K562 (cell line): Measurements from ENCODE around the gene MYO15B. TPM values are rescaled to one million over a fixed set of nuclear protein-coding genes. Genes with fewer than 3 reads are reported as not detected.

Source experiments
- BMI1 ChIP-seq: fragments of 150-350 bp; IDR thresholded peaks from 2 replicates; pipeline ENCODE4 v1.6.1; 2014; ENCODE audit warnings: low read length
- BRF1 ChIP-seq: IDR thresholded peaks from 3 replicates; pipeline ENCODE4 v1.6.1; 2011; ENCODE audit warnings: borderline replicate concordance, mild to moderate bottlenecking; ENCODE audit not compliant: insufficient read length; ENCODE audit errors: extremely low read depth
- MXI1 ChIP-seq: IDR thresholded peaks from 2 replicates; pipeline ENCODE4 v1.6.1; 2011; ENCODE audit warnings: low read depth, mild to moderate bottlenecking, improper control_type of control experiment, low read length
- NRF1 ChIP-seq, 2 experiments: fragments of 450-650 bp; IDR thresholded peaks in 1 of 2; conservative IDR thresholded peaks in 1 of 2; 2 replicates each; pipeline ENCODE4 v1.6.1; 2014; ENCODE audit warnings: mild to moderate bottlenecking in 2 of 2
- PTTG1 ChIP-seq: fragments of 450-650 bp; IDR thresholded peaks from 2 replicates; pipeline ENCODE4 v1.6.1; 2016; ENCODE audit warnings: low read depth, mild to moderate bottlenecking, missing genetic modification characterization, missing compliant biosample characterization
- RREB1 ChIP-seq: fragments of 250-450 bp; sonication (Bioruptor Pico); IDR thresholded peaks from 2 replicates; pipeline ENCODE4 v1.4.0; 2020
- SIRT6 ChIP-seq: IDR thresholded peaks from one replicate; pipeline ENCODE4 v1.6.1; 2012; ENCODE audit warnings: low read depth, mild to moderate bottlenecking, control low read depth, inconsistent platforms, low read length, moderate library complexity
- SP1 ChIP-seq: sonication (generic); formaldehyde crosslinking; IDR thresholded peaks from 2 replicates; pipeline ENCODE4 v1.8.1; 2022; ENCODE audit warnings: mild to moderate bottlenecking, missing genetic modification reagents
- TARDBP ChIP-seq: fragments of 450-650 bp; IDR thresholded peaks from 2 replicates; pipeline ENCODE4 v1.6.1; 2016
- ZC3H8 ChIP-seq: fragments of 450-650 bp; IDR thresholded peaks from 2 replicates; pipeline ENCODE4 v1.6.1; 2017
- ZFP30 ChIP-seq: fragments of 250-450 bp; sonication (Bioruptor Pico); IDR thresholded peaks from 2 replicates; pipeline ENCODE4 v1.8.0; 2022; ENCODE audit warnings: moderate library complexity, mild to moderate bottlenecking, inconsistent platforms, borderline replicate concordance
- ZKSCAN1 ChIP-seq: fragments of 150-350 bp; IDR thresholded peaks from 2 replicates; pipeline ENCODE4 v1.6.1; 2016; ENCODE audit warnings: low read depth, low read length
- ZNF184 ChIP-seq: sonication (generic); formaldehyde crosslinking; IDR thresholded peaks from 2 replicates; pipeline ENCODE4 v1.5.0; 2020; ENCODE audit warnings: missing genetic modification reagents
- polyA plus RNA-seq, 8 experiments: library from polyadenylated mRNA; depleted of rRNA in 4 of 8; stranded (reverse) in 5 of 8; unstranded in 3 of 8; fragments of >200 nt; fragmentation: Nextera tagmentation in 2 of 8; fragmentation: Illumina TruSeq in 1 of 8; extraction: Ambion mirVana in 2 of 8; extraction: Trizol in 1 of 8; gene quantifications; 2 replicates each; pipeline versions ENCODE4 v1.2.1 to v1.2.3, GENCODE V29; 2011 to 2014; ENCODE audit warnings: inconsistent platforms in 1 of 8, missing spikeins in 1 of 8
- total RNA-seq, 7 experiments: library from RNA; depleted of rRNA in 6 of 7; stranded (reverse); fragments of >200 nt in 6 of 7; fragmentation: Illumina TruSeq in 2 of 7; extraction: Trizol in 2 of 7; gene quantifications; 2 replicates each; pipeline versions ENCODE4 v1.2.1 to v1.2.3, GENCODE V29; 2011 to 2021; ENCODE audit warnings: low replicate concordance in 1 of 7
- TF ChIP-seq, protein P1 (sequence below): fragments of 200-800 bp; sonication (Bioruptor generic); IDR thresholded peaks from 2 replicates; pipeline ENCODE4 v1.6.1; 2017; ENCODE audit warnings: missing genetic modification characterization, missing compliant biosample characterization
- TF ChIP-seq, protein P2 (sequence below): fragments of 450-650 bp; formaldehyde crosslinking; IDR thresholded peaks from 2 replicates; pipeline ENCODE4 v1.4.0; 2020; ENCODE audit warnings: mild to moderate bottlenecking, mixed read lengths
- TF ChIP-seq, protein P3 (sequence below): fragments of 250-450 bp; sonication (Bioruptor Pico); IDR thresholded peaks from 2 replicates; pipeline ENCODE4 v1.4.0; 2020
- TF ChIP-seq, protein P4 (sequence below): fragments of 250-450 bp; sonication (Bioruptor Pico); IDR thresholded peaks from 2 replicates; pipeline ENCODE4 v1.5.0; 2021

Gene MYO15B
- total and polyA plus RNA-seq, 9 of the 15 experiments (the other 6 are each of a cell fraction or from before 2014, with no cell fraction given): 0.05 to 3.1 (median 0.83) TPM; not detected in 2

DNA sequence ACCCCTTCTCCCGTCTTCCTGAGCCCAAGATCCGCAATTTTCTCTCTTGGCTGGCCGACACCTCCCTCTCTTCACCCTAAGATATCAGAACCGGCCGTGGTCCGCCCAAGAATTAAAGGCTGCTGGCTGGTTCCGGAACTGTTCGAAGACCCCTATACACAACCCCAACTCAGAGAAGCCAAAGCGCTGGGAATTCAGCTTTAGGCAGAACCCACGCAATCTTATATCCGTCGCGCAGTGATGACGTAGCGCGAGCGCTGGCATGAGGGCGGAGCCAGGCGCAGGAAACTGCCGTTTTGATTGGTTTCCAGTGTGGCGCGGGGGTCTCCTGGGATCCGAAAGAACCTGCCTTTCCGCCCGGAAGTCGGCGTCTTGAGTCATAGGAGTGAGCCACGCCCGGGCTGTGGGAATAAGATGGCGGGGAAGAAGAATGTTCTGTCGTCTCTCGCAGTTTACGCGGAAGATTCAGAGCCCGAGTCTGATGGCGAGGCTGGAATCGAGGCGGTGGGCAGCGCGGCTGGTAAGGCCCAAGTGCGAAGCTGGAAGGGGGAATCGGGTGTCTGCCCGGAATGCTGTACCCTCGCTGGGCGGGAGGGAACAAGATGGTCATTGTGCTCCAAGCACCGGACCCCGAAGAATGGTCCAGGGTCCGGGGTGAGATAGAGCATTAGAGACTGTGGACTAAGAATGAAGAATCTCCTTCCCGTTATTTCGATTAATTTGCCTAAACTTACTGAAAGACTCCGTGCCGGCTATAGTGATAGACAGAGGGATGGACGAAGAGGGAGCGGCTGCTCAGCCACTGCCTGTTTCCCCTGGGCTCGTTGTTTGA is 79.6 kb downstream of the MYO15B start, which contains the start of the genes RECQL5 and SAP30BP (continued):
- TF ChIP-seq ZFP30: no peak
- TF ChIP-seq, protein P1, sequence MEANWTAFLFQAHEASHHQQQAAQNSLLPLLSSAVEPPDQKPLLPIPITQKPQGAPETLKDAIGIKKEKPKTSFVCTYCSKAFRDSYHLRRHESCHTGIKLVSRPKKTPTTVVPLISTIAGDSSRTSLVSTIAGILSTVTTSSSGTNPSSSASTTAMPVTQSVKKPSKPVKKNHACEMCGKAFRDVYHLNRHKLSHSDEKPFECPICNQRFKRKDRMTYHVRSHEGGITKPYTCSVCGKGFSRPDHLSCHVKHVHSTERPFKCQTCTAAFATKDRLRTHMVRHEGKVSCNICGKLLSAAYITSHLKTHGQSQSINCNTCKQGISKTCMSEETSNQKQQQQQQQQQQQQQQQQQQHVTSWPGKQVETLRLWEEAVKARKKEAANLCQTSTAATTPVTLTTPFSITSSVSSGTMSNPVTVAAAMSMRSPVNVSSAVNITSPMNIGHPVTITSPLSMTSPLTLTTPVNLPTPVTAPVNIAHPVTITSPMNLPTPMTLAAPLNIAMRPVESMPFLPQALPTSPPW: peak; percentile 31; the same call in 1 of the 2 replicates
- no peak for TF ChIP-seq SIRT6
- TF ChIP-seq PTTG1 (tag): no peak
- TF ChIP-seq ZNF184: no peak
- no peak for TF ChIP-seq BRF1
- TF ChIP-seq, protein P2, sequence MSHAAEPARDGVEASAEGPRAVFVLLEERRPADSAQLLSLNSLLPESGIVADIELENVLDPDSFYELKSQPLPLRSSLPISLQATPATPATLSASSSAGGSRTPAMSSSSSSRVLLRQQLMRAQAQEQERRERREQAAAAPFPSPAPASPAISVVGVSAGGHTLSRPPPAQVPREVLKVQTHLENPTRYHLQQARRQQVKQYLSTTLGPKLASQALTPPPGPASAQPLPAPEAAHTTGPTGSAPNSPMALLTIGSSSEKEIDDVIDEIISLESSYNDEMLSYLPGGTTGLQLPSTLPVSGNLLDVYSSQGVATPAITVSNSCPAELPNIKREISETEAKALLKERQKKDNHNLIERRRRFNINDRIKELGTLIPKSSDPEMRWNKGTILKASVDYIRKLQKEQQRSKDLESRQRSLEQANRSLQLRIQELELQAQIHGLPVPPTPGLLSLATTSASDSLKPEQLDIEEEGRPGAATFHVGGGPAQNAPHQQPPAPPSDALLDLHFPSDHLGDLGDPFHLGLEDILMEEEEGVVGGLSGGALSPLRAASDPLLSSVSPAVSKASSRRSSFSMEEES (CRISPR knock-in tag): no peak
- no peak for TF ChIP-seq TARDBP
- no peak for TF ChIP-seq BMI1
- TF ChIP-seq, protein P3, sequence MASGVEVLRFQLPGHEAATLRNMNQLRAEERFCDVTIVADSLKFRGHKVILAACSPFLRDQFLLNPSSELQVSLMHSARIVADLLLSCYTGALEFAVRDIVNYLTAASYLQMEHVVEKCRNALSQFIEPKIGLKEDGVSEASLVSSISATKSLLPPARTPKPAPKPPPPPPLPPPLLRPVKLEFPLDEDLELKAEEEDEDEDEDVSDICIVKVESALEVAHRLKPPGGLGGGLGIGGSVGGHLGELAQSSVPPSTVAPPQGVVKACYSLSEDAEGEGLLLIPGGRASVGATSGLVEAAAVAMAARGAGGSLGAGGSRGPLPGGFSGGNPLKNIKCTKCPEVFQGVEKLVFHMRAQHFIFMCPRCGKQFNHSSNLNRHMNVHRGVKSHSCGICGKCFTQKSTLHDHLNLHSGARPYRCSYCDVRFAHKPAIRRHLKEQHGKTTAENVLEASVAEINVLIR: peak; percentile 94
- TF ChIP-seq SP1 (CRISPR knock-in tag): peak; percentile 93
- TF ChIP-seq, protein P4, sequence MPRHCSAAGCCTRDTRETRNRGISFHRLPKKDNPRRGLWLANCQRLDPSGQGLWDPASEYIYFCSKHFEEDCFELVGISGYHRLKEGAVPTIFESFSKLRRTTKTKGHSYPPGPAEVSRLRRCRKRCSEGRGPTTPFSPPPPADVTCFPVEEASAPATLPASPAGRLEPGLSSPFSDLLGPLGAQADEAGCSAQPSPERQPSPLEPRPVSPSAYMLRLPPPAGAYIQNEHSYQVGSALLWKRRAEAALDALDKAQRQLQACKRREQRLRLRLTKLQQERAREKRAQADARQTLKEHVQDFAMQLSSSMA (CRISPR knock-in tag): no peak
- 0 out of 2 replicates have a peak, but pooled peaks have one; percentile 25 for TF ChIP-seq MXI1
- peak; percentile 79 to 82 for TF ChIP-seq NRF1 (conservative IDR thresholded peaks at IDR 0.05 in 1 of 2, IDR thresholded peaks at IDR 0.05 in 1 of 2)
- TF ChIP-seq RREB1 (CRISPR knock-in tag): no peak
- peak; percentile 64; the same call in 1 of the 2 replicates for TF ChIP-seq ZKSCAN1
- TF ChIP-seq ZC3H8: no peak
